Right atrium auricular region (tissue), 2 donors: ENCODE data around the gene CAST. TPM values are rescaled to one million over a fixed set of nuclear protein-coding genes. Genes with fewer than 3 reads are reported as not detected.

Experiments
- DNase-seq: peaks from one replicate; pipeline ENCODE4 v3.0.0-alpha.2; 2019; ENCODE audit warnings: low spot score
- H3K27ac ChIP-seq, 2 donors: fragments of 200-600 bp; sonication (generic); 1 replicate in 1 of 2; 2 replicates in 1 of 2; pipeline ENCODE4 v1.5.1; 2016 to 2019
- H3K27me3 ChIP-seq, 2 donors: fragments of 200-600 bp; sonication (generic); one replicate each; pipeline versions ENCODE4 v1.5.1 to v1.6.0; 2017 to 2019
- H3K36me3 ChIP-seq: fragments of 200-600 bp; sonication (generic); one replicate; pipeline ENCODE4 v1.5.1; 2016
- H3K4me1 ChIP-seq, 2 donors: fragments of 200-600 bp; sonication (generic); one replicate each; pipeline versions ENCODE4 v1.5.1 to v1.6.0; 2017 to 2019
- H3K4me3 ChIP-seq, 2 donors: fragments of 200-600 bp; sonication (generic); 1 replicate in 1 of 2; 2 replicates in 1 of 2; pipeline ENCODE4 v1.5.1; 2017 to 2019; ENCODE audit warnings: mild to moderate bottlenecking in 1 of 2, moderate library complexity in 1 of 2
- H3K9me3 ChIP-seq, 2 donors: fragments of 200-600 bp; sonication (generic); one replicate each; pipeline ENCODE4 v1.5.1; 2019
- total RNA-seq, 2 donors: library from RNA; depleted of rRNA; stranded (reverse); fragments of >200 nt; gene quantifications; one replicate each; pipeline ENCODE4 v1.1.0, GENCODE V29; 2016
- TF ChIP-seq, protein P1 (sequence below), 2 donors: fragments of 200-600 bp; sonication (generic); IDR thresholded peaks; one replicate each; pipeline ENCODE4 v1.5.1; 2019; ENCODE audit warnings: antibody characterized with exemption in 2 of 2

The CAST gene
- total RNA-seq, 2 donors from 2014 or later, result 439 to 631 TPM

DNA sequence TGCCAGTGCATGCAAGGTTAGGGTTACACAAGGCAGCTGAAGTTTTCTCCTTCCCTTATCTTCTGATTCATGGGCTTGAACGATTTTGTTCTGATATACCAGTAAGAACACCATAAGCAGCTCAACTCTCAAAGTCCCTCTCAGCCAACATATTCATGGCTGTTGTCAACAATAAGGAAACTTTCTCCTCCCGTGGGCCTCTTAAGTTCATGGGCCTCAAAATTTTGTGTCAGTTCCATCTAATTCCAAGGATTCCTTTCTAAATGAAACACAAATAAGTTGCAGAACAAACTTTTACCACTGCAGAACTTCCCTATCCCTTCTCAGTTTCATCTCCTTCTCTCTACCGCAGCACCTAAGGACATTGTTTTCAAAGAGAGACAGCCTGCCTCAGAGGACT is 23.6 kb upstream of the CAST start:
- Histone ChIP-seq H3K4me1 (no peaks in the 10 kb centered on the region), H3K4me3 (no peak overlapping the region), H3K36me3 (no peaks in the 10 kb centered on the region), H3K27me3 (no peaks in the 10 kb centered on the region), H3K9me3 (no peaks in the 10 kb centered on the region), H3K27ac (no peak overlapping the region)
- no peak for DNase-seq
- TF ChIP-seq, protein P1, sequence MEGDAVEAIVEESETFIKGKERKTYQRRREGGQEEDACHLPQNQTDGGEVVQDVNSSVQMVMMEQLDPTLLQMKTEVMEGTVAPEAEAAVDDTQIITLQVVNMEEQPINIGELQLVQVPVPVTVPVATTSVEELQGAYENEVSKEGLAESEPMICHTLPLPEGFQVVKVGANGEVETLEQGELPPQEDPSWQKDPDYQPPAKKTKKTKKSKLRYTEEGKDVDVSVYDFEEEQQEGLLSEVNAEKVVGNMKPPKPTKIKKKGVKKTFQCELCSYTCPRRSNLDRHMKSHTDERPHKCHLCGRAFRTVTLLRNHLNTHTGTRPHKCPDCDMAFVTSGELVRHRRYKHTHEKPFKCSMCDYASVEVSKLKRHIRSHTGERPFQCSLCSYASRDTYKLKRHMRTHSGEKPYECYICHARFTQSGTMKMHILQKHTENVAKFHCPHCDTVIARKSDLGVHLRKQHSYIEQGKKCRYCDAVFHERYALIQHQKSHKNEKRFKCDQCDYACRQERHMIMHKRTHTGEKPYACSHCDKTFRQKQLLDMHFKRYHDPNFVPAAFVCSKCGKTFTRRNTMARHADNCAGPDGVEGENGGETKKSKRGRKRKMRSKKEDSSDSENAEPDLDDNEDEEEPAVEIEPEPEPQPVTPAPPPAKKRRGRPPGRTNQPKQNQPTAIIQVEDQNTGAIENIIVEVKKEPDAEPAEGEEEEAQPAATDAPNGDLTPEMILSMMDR (IDR thresholded peaks at IDR 0.05), result no peak

DNA sequence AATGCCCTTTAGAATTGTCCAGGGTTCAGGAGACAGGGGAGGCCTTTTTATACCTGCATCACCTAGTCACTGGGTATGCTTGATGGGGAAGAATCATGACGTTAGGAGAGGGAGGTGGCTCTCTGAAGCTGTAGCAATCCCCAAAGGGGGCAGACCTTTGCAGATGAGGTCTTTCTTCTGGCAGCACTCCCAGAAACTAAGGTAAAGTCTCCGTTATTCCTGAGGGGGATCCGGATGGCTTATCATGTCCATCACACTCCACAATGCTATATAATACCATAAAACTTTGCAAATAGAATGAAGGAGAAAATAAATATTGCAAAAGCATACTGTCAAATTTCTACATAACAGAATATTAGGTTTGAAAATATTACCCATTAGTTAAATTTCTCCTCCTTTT is 21.5 kb upstream of the CAST start:
- H3K27me3 ChIP-seq, result no peaks in the 10 kb centered on the region
- H3K36me3 ChIP-seq, result no peaks in the 10 kb centered on the region
- no peak overlapping the region for H3K27ac ChIP-seq
- TF ChIP-seq, protein P1 (IDR thresholded peaks at IDR 0.05), result no peak
- H3K4me1 ChIP-seq, result no peaks in the 10 kb centered on the region
- H3K4me3 ChIP-seq, result no peak overlapping the region
- DNase-seq, result no peak
- no peaks in the 10 kb centered on the region for H3K9me3 ChIP-seq

DNA sequence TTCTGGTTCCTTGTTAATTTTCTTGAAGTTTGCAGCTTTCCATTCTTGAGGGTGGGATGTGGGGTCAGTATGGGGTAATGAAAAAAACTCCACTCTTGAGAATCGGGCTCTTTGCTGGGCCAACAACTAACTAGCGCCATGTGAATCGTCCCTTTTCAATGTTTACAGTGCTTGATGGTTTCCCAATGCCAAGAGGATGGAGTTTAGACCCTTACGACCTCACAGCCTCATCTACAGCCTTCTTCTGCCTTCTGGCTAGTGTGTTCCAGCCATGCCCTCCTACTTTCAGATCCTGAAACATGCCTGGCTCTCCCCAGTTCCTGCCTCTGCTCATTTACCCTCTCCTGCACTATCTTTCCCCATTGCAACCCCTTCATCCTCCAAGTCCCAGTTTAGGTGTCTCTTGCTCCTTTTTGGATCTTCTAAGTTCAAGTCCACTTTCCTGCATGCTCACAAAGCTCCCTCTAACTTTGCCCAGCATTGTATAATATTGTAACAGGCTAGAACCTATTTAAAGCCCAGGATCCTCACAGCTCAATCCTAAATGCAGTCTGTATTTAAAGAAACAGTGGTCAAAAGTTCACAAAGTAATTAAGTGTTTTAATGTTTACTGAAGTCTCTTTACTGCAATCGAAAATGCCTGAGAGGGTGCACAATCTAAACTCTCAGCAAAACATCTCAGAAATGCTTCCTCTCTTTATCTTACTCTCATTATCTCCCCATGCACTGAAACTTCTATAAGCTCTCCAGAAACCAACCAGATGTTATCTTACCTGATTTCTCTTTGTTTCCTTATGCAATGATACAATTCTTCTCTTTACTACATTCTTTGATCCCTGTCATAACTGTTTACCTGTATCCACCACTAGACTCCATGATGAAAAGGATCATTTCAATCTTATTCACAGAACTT is 20.6 kb upstream of the CAST start:
- TF ChIP-seq, protein P1 (IDR thresholded peaks at IDR 0.05), result no peak
- Histone ChIP-seq H3K36me3 (no peaks in the 10 kb centered on the region), H3K27ac (no peak overlapping the region), H3K4me1 (no peaks in the 10 kb centered on the region), H3K9me3 (no peaks in the 10 kb centered on the region), H3K4me3 (no peak overlapping the region), H3K27me3 (no peaks in the 10 kb centered on the region)
- no peak for DNase-seq

GRCh38 chr5:96642281-96642640 is 19.9 kb upstream of the CAST start:
- Histone ChIP-seq H3K4me3 (no peak overlapping the region), H3K27me3 (no peaks in the 10 kb centered on the region), H3K9me3 (no peaks in the 10 kb centered on the region), H3K27ac (no peak overlapping the region), H3K4me1 (no peaks in the 10 kb centered on the region), H3K36me3 (no peaks in the 10 kb centered on the region)
- DNase-seq, result no peak
- TF ChIP-seq, protein P1 (IDR thresholded peaks at IDR 0.05), result no peak

DNA sequence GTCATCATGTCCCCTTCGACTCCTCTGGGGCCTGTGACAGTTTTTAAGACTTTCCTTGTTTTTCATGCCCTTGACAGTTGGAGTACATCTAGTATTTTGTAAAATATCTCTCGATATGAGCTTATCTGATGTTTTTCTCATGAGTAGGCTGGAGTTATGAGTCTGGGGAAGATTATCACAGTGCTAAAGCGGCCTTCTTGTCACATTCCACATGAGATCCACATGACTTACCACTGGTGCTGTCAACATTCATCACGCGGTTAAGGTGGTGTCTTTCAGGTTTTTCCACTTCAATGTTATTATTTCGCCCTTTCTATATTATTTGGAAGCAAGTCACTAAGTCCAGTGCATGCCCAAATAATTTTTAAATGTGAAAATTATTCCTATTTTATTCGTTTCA is 17.1 kb upstream of the CAST start:
- no peaks in the 10 kb centered on the region for H3K9me3 ChIP-seq
- no peak overlapping the region for H3K4me3 ChIP-seq
- no peaks in the 10 kb centered on the region for H3K4me1 ChIP-seq
- TF ChIP-seq, protein P1 (IDR thresholded peaks at IDR 0.05), result no peak
- no peak for DNase-seq
- no peak overlapping the region for H3K27ac ChIP-seq
- no peaks in the 10 kb centered on the region for H3K27me3 ChIP-seq
- H3K36me3 ChIP-seq, result no peaks in the 10 kb centered on the region

GRCh38 chr5:96648023-96648422 is 14.2 kb upstream of the CAST start:
- Histone ChIP-seq H3K27me3 (no peaks in the 10 kb centered on the region), H3K27ac (no peak overlapping the region), H3K9me3 (no peaks in the 10 kb centered on the region), H3K4me1 (no peaks in the 10 kb centered on the region), H3K36me3 (no peaks in the 10 kb centered on the region), H3K4me3 (no peak overlapping the region)
- TF ChIP-seq, protein P1 (IDR thresholded peaks at IDR 0.05), result no peak
- DNase-seq, result no peak
